ENCODE results near the gene OPN3.

Gene OPN3

DNA sequence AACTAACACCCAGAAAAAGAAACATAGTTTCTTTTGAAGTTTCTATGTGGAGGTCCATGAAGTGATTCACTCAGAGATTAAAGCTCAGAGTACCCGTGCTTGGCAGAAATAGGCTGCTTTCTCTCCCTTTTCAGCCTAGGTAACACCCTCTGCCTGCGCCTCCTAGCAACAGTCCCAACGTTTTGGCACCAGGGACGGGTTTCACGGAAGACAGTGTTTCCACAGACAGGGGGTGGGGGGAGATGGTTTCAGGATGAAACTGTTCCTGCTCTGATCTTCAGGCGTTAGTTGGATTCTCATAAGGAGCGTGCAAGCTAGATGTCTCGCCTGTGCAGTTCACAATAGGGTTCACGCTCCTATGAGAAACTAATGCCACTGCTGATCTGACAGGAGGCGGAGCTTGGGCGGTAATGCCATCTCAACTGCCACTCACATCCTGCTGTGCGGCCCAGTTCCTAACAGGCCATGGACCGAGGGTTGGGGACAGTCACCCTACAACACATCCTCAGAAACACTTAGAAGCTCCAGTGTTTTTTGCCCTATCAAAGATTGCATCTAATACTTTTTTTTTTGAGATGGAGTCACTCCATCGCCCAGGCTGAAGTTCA, 53.2 kb downstream of the OPN3 start:
- DNase-seq, result no peak

DNA sequence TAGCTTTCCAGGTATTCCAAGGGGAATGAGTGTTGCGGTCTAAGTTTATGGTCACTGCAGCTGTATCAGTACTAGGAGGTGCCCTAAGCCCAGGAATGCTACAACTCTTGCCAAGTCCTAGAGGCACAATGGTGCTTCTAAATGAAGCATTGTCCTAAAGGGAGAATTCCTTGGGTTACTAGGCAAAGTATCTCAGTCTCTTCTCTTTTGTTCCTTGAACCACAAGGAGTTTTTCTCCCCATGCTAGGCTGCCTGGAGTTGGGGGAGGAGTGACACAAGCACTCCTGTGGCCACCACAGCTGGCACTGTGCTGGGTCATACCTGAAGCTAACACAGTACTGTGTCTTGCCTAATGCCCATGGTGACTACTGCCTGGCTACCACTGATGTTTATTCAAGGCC, 57.2 kb downstream of the OPN3 start:
- DNase-seq, result no peak

DNA sequence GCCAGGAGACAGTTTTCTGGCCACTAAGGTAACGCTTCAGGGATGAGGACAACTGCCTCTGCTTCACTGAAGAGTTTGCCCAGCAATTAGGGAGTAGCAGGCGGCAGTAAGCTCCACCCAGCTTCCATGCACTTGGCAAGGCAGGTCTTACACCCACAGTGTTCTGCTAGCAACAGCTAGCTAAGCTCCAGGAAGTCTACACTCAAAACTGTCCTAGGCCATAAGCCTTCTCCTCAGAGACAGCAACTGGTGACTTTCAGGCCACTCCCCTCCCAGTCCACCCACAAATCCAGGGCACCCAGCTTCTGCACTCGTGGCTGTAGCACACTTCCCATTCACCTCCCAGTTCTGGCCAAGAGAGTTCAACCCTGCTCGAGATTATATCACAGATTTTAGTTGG, 60.7 kb downstream of the OPN3 start:
- DNase-seq, result no peak

DNA sequence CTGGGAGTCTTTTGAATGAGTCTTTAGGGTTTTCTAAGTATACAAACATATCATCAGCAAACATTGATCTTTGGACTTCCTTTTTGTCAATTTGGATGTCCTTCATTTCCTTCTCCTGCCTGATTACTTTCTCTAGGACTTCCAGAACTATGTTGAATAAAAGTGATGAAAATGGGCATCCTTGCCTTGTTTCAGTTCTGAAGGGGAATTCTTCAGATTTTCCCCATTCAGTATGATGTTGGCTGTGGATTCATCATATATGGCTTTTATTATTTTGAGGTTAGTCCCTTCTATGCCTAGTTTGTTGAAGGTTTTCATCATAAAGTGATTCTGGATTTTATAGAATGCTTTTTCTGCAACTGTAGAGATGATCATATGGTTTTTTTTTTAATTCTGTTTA, 66.0 kb downstream of the OPN3 start:
- DNase-seq, result no peak

DNA sequence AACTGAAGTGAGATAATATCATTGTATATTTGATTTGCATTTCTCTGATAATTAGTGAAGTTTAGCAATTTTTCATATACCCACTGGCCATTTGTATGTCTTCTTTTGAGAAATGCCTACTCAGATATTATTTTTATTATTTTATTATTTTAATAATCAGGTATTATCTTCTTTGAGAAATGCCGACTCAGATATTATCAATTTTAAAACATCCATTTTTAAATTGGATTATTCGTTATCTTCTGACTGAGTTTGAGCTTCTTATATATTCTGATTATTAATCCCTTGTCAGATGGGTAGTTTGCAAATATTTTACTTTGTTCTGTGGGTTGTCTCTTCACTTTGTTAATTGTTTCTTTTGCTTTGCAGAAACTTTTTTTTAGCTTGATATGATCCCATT, 70.3 kb downstream of the OPN3 start:
- DNase-seq, result no peak

DNA sequence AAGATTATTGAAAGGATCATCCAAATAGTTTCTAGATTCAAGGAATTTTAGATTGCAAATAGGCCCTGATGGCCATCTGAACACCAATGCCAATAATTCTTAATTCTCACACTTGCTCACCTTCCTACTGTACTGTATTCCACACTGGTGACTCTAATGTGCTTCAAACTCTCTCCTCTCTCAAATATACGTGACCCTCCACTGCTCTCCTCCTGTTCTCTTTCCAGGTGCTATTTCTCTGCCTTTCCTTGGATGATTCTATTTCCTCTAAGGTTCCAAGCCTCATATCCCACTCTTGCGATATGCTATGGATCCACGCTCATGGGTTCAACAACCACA, 79.4 kb downstream of the OPN3 start:
- no peak for DNase-seq

DNA sequence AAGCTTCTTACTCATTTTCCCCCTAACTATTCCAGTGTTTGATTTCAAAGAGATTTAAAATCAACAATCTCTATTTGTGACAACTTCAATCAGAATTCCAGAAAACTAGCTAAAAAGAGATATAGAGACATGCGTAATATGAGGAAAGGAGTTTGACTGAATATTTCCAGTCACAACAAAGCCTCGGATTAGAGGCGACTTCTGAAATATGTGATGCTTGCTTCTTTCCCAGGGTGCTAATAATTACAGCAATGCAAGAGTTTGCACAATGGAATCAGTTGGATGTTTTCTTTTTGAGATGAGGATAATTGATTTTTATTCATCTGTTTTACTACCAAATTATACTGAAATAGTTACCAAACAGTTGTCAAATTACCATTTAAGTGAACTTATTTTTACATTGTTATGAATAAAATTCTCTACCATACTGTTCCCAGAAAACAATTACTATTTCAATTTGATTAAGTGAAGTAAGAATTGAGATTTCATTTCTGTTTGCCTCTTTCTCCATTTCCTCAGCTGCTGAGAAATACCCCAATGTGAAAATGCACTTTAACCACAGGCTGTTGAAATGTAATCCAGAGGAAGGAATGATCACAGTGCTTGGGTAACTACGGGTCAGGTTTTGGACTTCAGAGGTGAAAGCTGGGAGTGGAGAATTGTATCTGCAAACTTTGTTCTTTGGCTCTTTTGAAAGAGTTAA, 79.9 kb downstream of the OPN3 start:
- DNase-seq, result no peak

DNA sequence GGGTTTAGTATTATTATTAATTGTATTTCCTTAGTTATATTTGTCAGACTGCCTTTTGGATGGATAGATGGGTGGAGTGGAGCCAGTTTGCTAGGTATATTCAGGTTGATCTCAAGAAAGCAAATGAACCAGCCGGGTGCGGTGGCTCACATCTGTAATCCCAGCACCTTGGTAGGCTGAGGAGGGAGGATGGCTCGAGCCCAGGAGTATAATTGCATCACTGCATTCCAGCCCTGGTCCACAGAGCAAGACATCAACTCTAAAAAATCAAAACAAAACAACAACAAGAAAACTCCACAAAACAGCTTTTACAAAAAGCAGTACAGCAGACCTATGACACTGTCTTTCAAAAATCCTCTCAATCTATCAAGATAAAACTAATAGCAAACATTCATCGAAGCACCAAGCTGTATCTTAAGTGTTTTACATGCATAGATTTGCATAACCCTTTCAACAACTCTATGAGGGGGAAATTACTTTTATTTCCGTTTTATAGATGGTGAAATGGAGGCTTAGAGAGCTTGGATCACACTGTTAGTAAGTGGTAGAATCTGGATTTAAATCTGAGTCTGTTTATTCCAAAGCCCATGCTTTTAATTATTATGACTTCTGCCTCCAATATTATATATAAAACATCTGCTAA, 82.5 kb downstream of the OPN3 start:
- DNase-seq, result no peak

DNA sequence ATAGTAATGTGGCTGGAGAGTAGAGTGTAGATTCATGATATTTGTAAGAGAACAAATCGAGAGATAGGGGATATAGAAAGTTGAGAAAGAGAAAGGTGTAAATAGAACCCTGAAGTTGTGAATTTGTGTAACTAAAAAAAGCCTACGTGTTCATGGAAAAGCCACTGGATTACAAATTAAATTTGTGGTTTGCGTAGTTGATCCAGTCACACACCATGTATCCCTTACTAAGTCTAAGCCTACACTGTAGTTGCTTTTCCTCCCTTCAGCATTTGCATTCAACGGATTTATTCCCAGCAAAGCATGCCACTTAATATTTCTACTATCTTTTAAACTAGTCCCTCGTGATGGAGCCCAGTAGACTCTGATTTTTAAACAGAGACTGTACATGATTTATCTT, 83.1 kb downstream of the OPN3 start:
- no peak for DNase-seq

DNA sequence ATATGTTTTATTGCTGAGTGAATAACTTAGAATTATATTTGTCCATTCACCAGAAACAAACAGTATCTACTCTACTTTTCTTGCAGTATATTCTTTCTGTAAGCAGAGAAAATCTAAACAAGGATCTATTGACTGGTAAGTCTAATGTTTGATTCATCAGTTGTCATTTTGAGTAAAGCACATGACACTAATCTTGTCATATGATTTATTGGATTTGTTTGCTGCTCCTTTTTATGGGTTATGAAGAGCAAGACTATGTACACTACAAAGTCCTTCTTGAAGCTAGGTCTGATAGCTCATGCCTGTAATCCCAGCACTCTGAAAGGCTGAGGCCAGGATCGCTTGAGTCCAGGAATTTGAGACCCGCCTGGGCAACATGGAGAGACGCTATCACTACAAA, 84.6 kb downstream of the OPN3 start:
- DNase-seq, result no peak

DNA sequence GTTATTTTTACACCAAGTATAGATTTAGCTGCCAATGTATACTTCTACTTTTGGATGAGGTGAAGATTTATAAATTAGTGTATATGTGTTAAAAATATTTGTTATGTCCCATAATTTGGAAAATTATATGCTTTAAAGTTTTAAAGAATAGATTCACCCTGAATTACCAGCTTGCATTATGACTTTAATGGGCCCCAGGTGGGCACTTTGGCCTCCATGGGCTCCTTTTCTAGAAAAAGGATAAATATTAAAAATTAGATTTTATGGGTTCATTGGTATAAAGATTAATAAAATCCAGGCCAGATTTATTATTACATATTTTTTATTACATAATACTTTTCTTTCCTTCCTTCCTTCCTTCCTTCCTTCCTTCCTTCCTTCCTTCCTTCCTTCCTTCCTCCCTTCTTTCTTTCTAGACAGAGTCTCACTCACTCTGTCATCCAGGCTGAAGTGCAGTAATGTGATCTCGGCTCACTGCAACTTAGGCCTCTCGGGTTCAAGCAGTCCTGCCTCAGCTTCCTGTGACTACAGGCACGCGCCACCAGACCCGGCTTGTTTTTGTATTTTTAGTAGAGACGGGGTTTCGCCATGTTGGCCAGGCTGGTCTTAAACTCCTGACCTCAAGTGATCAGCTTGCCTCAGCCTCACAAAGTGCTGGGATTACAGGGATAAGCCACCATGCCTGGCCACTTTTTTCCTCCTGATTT, 86.1 kb downstream of the OPN3 start:
- no peak for DNase-seq

DNA sequence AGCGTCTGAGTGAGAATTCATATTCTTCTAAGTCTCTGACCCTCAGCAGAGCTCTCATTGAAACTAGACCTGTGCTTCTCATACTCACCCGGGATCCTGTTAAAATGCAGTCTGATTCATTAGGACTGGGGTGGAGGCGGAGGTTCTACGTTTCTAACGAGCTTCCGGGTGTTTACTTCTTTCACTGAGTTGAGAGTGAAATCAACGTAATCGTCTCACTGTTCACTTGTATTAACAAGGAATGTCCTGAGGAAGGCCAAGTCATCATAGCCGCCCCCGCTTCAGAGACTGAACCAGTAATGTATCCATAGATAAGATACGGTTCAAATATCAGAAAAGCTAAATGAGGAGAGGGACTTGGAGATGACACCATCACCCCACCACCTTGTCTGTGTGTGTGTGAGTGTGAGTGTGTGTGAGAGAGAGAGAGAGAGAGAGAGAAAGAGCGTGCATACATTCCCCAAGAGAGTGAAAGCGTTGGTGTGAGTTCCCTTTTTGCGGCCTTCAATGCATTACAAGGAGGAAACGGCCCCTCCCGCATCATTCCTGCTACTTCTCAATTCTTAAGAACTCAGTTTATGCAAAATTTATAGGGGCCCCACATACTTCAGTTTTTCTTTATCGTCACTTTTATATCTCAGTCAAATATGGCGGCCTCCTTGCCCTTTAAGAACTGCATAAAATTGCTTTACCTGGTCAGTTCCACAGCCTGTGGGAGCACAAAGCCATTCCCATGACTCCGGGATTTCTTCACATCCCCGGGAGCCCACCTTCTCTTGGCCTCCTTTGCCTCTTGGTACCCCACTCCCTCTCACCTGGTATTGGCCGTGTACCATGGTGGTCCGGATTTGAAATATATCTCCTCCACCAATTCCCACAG, 88.2 kb downstream of the OPN3 start:
- DNase-seq, result no peak

DNA sequence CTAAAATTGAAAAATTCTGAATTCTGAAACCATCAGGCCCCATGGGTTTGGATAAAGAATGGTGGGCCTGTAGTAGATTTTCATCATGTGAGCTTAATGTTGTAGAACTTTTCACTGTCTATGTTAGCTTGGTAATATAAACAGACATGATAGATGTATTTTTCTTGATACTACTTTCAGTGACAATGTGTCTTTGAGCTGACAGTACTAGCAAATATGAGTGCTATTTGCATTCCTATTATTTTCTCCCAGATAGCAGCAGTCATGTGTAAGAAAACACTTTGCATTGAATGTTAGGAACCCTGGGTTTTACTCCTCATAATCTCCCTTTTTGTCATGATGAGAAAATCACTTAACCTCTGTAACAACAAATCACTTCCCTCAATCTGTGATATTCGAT, 89.9 kb downstream of the OPN3 start:
- no peak for DNase-seq

DNA sequence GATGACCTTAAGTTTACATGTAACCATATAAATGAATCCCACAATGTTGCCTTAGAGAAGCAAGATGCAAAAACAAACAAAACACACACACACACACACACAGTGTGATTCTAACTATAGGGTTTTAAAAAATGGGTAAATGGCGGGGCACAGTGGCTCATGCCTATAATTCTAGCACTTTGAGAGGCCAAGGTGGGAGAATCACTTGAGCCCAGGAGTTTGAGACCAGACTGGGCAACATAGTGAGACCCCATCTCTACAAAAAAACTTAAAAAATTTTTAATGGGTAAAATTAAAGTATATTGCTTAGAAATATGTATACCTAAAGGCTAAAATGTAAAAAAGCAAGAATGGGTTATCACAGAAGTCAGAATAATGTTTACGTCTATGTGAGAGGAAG, 92.2 kb downstream of the OPN3 start:
- DNase-seq, result no peak
